ENCODE measurements around the gene UROD.

DNA sequence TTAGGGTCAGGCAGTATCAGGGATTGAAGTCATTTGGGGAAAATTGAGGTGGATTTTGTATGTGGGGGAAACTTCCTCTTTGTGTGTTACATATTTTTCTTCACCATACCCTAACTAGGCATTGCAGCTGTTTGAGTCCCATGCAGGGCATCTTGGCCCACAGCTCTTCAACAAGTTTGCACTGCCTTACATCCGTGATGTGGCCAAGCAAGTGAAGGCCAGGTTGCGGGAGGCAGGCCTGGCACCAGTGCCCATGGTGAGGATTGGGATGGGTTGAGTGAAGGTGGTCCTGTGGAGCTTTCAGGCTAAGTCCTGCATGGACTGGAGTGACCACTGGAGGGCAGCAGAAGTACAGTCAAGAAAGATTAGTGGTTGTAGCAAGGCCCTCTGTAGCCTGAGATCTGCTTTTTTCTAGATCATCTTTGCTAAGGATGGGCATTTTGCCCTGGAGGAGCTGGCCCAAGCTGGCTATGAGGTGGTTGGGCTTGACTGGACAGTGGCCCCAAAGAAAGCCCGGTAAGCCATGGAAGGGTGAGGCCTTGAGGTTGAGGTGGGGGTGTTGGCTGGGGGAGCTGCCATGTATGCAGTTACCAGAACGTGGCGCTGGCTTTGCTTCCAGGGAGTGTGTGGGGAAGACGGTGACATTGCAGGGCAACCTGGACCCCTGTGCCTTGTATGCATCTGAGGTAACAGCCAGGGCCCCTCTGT lies 2.4 kb downstream of the UROD start:
- no peak for TF ChIP-seq POLR2A (IDR thresholded peaks at IDR 0.05)
- TF ChIP-seq, protein P1, sequence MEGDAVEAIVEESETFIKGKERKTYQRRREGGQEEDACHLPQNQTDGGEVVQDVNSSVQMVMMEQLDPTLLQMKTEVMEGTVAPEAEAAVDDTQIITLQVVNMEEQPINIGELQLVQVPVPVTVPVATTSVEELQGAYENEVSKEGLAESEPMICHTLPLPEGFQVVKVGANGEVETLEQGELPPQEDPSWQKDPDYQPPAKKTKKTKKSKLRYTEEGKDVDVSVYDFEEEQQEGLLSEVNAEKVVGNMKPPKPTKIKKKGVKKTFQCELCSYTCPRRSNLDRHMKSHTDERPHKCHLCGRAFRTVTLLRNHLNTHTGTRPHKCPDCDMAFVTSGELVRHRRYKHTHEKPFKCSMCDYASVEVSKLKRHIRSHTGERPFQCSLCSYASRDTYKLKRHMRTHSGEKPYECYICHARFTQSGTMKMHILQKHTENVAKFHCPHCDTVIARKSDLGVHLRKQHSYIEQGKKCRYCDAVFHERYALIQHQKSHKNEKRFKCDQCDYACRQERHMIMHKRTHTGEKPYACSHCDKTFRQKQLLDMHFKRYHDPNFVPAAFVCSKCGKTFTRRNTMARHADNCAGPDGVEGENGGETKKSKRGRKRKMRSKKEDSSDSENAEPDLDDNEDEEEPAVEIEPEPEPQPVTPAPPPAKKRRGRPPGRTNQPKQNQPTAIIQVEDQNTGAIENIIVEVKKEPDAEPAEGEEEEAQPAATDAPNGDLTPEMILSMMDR (IDR thresholded peaks at IDR 0.05): peak; percentile 81 to 93 (median 87)
